Right lobe of liver (tissue), 4 donors: ENCODE results near the gene DOCK1.

ENCODE experiments used
- CTCF ChIP-seq, 4 donors: fragments of 200-600 bp in 3 of 4; fragments of 450-650 bp in 1 of 4; IDR thresholded peaks; one replicate each; pipeline versions ENCODE4 v1.5.1 to v1.8.0; 2016 to 2022; ENCODE audit warnings: antibody characterized with exemption in 4 of 4, mild to moderate bottlenecking in 2 of 4
- POLR2A ChIP-seq: fragments of 450-650 bp; IDR thresholded peaks from one replicate; pipeline ENCODE4 v1.6.1; 2017; ENCODE audit warnings: antibody characterized with exemption, mild to moderate bottlenecking
- donor health status: DM: no; HTN: no; CAD: no.
- donor health status: DM: no; HTN: no; CAD: no.
- donor health status: DM: no; HTN: yes; CAD: no.

- TF ChIP-seq CTCF (IDR thresholded peaks at IDR 0.05) = no peak
- no peak for TF ChIP-seq POLR2A
These were observed 495.0 kb downstream of the DOCK1 start for GRCh38 chr10:127400216-127400615.
